ENCODE results near the gene WSCD1.

The WSCD1 gene

GRCh38 chr17:6069539-6070429 is at the start of gene WSCD1:
Gene WSCD1 (plus strand): TSS chr17:6070379. CDS start chr17:6080659, 10,280 bp downstream.
- no peak for DNase-seq (ENCODE audit: low read depth in 2 of 3, low spot score in 2 of 3)

GRCh38 chr17:6021011-6021400 is 49.2 kb upstream of the WSCD1 start:
- DNase-seq (ENCODE audit: low read depth in 2 of 3, low spot score in 2 of 3) = no peak

- no peak for DNase-seq (ENCODE audit: low read depth in 2 of 3, low spot score in 2 of 3)
Observed at GRCh38 chr17:6021627-6022026, 48.6 kb upstream of the WSCD1 start.

- no peak for DNase-seq (ENCODE audit: low read depth in 2 of 3, low spot score in 2 of 3)
Observed at GRCh38 chr17:6023036-6023831, 46.9 kb upstream of the WSCD1 start.

GRCh38 chr17:6024576-6024975 is 45.6 kb upstream of the WSCD1 start:
- DNase-seq (ENCODE audit: low read depth in 2 of 3, low spot score in 2 of 3) = no peak

- no peak for DNase-seq (ENCODE audit: low read depth in 2 of 3, low spot score in 2 of 3)
Observed at GRCh38 chr17:6027342-6028024, 42.7 kb upstream of the WSCD1 start.

- DNase-seq (ENCODE audit: low read depth in 2 of 3, low spot score in 2 of 3) = no peak
Observed at GRCh38 chr17:6028294-6028693, 41.9 kb upstream of the WSCD1 start.

GRCh38 chr17:6035801-6036394 is 34.3 kb upstream of the WSCD1 start:
- no peak for DNase-seq (ENCODE audit: low read depth in 2 of 3, low spot score in 2 of 3)

- no peak for DNase-seq (ENCODE audit: low read depth in 2 of 3, low spot score in 2 of 3)
Observed at GRCh38 chr17:6040504-6040903, 29.7 kb upstream of the WSCD1 start.

- DNase-seq (ENCODE audit: low read depth in 2 of 3, low spot score in 2 of 3) = no peak
Observed at GRCh38 chr17:6041246-6041645, 28.9 kb upstream of the WSCD1 start.

GRCh38 chr17:6043405-6043804 is 26.8 kb upstream of the WSCD1 start:
- no peak for DNase-seq (ENCODE audit: low read depth in 2 of 3, low spot score in 2 of 3)

- no peak for DNase-seq (ENCODE audit: low read depth in 2 of 3, low spot score in 2 of 3)
Observed at GRCh38 chr17:6044261-6044660, 25.9 kb upstream of the WSCD1 start.

- no peak for DNase-seq (ENCODE audit: low read depth in 2 of 3, low spot score in 2 of 3)
Observed at GRCh38 chr17:6045621-6046357, 24.4 kb upstream of the WSCD1 start.

GRCh38 chr17:6046431-6046830 is 23.7 kb upstream of the WSCD1 start:
- no peak for DNase-seq (ENCODE audit: low read depth in 2 of 3, low spot score in 2 of 3)

GRCh38 chr17:6046931-6047330 is 23.2 kb upstream of the WSCD1 start:
- DNase-seq (ENCODE audit: low read depth in 2 of 3, low spot score in 2 of 3) = no peak

- DNase-seq (ENCODE audit: low read depth in 2 of 3, low spot score in 2 of 3) = no peak
Observed at GRCh38 chr17:6047966-6048365, 22.2 kb upstream of the WSCD1 start.

- DNase-seq (ENCODE audit: low read depth in 2 of 3, low spot score in 2 of 3) = no peak
Observed at GRCh38 chr17:6048486-6048885, 21.7 kb upstream of the WSCD1 start.

- no peak for DNase-seq (ENCODE audit: low read depth in 2 of 3, low spot score in 2 of 3)
Observed at GRCh38 chr17:6052926-6053325, 17.3 kb upstream of the WSCD1 start.

- no peak for DNase-seq (ENCODE audit: low read depth in 2 of 3, low spot score in 2 of 3)
Observed at GRCh38 chr17:6054372-6054771, 15.8 kb upstream of the WSCD1 start.

- DNase-seq (ENCODE audit: low read depth in 2 of 3, low spot score in 2 of 3) = no peak
Observed at GRCh38 chr17:6056104-6056503, 14.1 kb upstream of the WSCD1 start.

GRCh38 chr17:6057562-6057961 is 12.6 kb upstream of the WSCD1 start:
- no peak for DNase-seq (ENCODE audit: low read depth in 2 of 3, low spot score in 2 of 3)

All from activated CD8-positive, alpha-beta memory T cell treated with anti-CD3 and anti-CD28 coated beads for 48 hours (primary cell).